ENCODE data around the gene CLK3.

Gene CLK3

DNA sequence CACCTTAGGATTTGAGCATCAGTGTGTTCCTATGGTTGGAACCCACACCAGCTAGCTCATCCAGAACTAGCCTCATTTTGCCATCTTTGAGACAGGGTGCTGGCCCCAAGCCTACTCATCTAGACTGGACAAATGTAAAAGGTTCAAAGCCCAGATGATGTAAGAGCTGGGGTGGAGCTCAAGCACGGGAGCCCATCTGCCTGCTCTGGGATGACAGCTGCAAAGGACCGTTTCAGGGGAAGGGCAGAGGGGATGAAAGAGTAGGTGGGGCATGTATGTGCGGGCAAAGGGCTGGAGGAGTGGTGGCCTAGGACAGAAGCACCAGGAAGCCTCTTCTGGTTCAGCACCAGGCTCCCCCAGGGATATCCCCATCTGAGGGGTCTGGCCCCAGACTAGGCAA, 15.8 kb downstream of the CLK3 start:
- TF ChIP-seq SIN3A (IDR thresholded peaks at IDR 0.05; ENCODE audit: borderline replicate concordance, insufficient read depth, low read length): no peak
- TF ChIP-seq TAF1 (IDR thresholded peaks at IDR 0.05; ENCODE audit: borderline replicate concordance, insufficient read depth, low read length): no peak
- TF ChIP-seq, protein P1, sequence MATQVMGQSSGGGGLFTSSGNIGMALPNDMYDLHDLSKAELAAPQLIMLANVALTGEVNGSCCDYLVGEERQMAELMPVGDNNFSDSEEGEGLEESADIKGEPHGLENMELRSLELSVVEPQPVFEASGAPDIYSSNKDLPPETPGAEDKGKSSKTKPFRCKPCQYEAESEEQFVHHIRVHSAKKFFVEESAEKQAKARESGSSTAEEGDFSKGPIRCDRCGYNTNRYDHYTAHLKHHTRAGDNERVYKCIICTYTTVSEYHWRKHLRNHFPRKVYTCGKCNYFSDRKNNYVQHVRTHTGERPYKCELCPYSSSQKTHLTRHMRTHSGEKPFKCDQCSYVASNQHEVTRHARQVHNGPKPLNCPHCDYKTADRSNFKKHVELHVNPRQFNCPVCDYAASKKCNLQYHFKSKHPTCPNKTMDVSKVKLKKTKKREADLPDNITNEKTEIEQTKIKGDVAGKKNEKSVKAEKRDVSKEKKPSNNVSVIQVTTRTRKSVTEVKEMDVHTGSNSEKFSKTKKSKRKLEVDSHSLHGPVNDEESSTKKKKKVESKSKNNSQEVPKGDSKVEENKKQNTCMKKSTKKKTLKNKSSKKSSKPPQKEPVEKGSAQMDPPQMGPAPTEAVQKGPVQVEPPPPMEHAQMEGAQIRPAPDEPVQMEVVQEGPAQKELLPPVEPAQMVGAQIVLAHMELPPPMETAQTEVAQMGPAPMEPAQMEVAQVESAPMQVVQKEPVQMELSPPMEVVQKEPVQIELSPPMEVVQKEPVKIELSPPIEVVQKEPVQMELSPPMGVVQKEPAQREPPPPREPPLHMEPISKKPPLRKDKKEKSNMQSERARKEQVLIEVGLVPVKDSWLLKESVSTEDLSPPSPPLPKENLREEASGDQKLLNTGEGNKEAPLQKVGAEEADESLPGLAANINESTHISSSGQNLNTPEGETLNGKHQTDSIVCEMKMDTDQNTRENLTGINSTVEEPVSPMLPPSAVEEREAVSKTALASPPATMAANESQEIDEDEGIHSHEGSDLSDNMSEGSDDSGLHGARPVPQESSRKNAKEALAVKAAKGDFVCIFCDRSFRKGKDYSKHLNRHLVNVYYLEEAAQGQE (IDR thresholded peaks at IDR 0.05; ENCODE audit: insufficient read depth in 1 of 2, low read depth in 2 of 2, low read length in 2 of 2): no peak
- no peak for TF ChIP-seq FOXP2 (optimal IDR thresholded peaks at IDR 0.05; ENCODE audit: borderline replicate concordance, extremely low read depth, extremely low read length, insufficient read depth)
- TF ChIP-seq POLR2AphosphoS5 (IDR thresholded peaks at IDR 0.05; ENCODE audit: low read depth, low read length): no peak

DNA sequence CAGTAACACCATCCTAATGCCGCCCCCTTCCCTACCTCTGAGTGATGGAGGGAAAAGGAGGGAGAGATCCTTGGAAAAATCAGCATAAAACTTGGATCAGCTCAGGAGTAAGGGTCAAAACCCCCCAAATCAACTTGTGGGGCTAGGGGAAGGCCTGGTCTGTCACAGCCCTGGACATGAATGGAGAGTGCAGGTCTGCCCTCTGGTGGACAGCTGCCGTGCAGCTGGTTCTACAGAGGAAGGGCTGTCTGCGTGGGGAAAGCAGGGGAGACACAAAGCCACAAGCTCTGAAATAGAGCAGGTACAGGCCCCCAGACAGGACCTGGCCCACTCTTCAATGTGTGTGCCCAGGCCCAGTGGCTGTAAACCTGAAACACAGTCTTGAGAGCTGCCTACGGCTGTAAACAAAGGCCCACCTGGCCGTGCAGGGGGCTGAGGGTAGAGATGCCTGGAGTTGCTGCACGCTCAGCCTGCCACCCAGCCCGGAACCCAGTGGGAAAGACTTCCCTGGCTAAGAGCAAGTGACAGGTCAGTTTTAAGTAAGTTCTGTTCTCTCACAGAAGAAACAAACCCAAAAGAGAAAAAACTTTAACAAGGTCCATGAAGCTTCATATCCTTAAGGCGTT, 16.4 kb downstream of the CLK3 start:
- TF ChIP-seq TAF1 (IDR thresholded peaks at IDR 0.05; ENCODE audit: borderline replicate concordance, insufficient read depth, low read length) (no peak), SIN3A (IDR thresholded peaks at IDR 0.05; ENCODE audit: borderline replicate concordance, insufficient read depth, low read length) (no peak), FOXP2 (optimal IDR thresholded peaks at IDR 0.05; ENCODE audit: borderline replicate concordance, extremely low read depth, extremely low read length, insufficient read depth) (no peak), POLR2AphosphoS5 (IDR thresholded peaks at IDR 0.05; ENCODE audit: low read depth, low read length) (no peak)
- TF ChIP-seq, protein P1 (IDR thresholded peaks at IDR 0.05; ENCODE audit: insufficient read depth in 1 of 2, low read depth in 2 of 2, low read length in 2 of 2): no peak

DNA sequence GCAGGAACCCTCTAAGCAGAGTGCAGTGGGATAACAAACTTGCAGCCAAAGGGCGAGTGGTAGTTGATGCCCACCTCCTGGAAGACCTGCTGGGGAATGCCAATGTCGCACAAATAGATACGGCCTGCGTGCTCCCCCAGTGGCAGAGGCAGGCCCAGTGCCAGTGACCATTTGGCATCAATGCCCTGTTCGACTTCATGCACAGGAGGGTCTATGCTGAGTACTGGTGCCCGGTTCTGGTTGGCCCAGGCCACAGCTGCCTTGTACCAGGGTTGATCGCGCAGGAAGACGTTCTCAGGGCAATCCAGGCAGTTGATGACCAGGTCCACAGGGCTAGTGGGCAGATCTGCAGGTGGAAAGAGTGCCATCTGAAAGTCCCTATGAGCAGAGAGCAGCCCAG, 17.0 kb downstream of the CLK3 start:
- TF ChIP-seq FOXP2 (optimal IDR thresholded peaks at IDR 0.05; ENCODE audit: borderline replicate concordance, extremely low read depth, extremely low read length, insufficient read depth) (no peak), SIN3A (IDR thresholded peaks at IDR 0.05; ENCODE audit: borderline replicate concordance, insufficient read depth, low read length) (no peak), TAF1 (IDR thresholded peaks at IDR 0.05; ENCODE audit: borderline replicate concordance, insufficient read depth, low read length) (no peak), POLR2AphosphoS5 (IDR thresholded peaks at IDR 0.05; ENCODE audit: low read depth, low read length) (no peak)
- TF ChIP-seq, protein P1 (IDR thresholded peaks at IDR 0.05; ENCODE audit: insufficient read depth in 1 of 2, low read depth in 2 of 2, low read length in 2 of 2): no peak

DNA sequence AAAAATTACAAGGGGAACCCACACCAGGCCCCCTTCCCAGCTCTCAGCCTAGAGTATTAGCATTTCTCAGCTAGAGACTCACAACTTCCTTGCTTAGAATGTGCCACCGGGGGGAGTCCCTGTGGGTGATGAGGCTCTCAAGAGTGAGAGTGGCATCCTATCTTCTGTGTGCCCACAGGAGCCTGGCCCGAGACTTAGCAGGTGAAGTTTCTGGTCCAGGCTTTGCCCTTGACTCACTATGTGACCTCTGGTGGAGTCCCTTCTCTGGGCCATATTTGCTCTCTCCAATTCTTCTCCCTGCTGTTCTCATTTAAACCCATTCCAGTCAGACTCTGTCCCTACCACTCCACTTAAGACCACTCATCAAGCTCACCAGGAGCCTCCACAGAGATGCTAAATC, 18.1 kb downstream of the CLK3 start:
- TF ChIP-seq, protein P1 (IDR thresholded peaks at IDR 0.05; ENCODE audit: insufficient read depth in 1 of 2, low read depth in 2 of 2, low read length in 2 of 2): no peak
- no peak for TF ChIP-seq TAF1 (IDR thresholded peaks at IDR 0.05; ENCODE audit: borderline replicate concordance, insufficient read depth, low read length)
- no peak for TF ChIP-seq FOXP2 (optimal IDR thresholded peaks at IDR 0.05; ENCODE audit: borderline replicate concordance, extremely low read depth, extremely low read length, insufficient read depth)
- TF ChIP-seq POLR2AphosphoS5 (IDR thresholded peaks at IDR 0.05; ENCODE audit: low read depth, low read length): no peak
- no peak for TF ChIP-seq SIN3A (IDR thresholded peaks at IDR 0.05; ENCODE audit: borderline replicate concordance, insufficient read depth, low read length)
